ENCODE data around the gene HELZ. TPM values are rescaled to one million over a fixed set of nuclear protein-coding genes. Genes with fewer than 3 reads are reported as not detected.

Gene HELZ
- total and polyA plus RNA-seq, 2 donors (not counting 3 experiments of a cell fraction or from before 2014, with no cell fraction given) = 8.0 to 47.3 TPM

- no peak overlapping the region for H2AFZ ChIP-seq (ENCODE audit: low read depth, low read length)
- no peaks in the 10 kb centered on the region for H3K9me3 ChIP-seq (replicated peaks; ENCODE audit: control insufficient read depth, insufficient read depth, low read length)
- no TSS peak for BruUV-seq (replicated peaks)
- intact Hi-C loops (cut with micrococcal nuclease) (no loop called here), dilution Hi-C loops (cut with MboI; ENCODE audit: extremely low pct_ligation_motif_present, low sequenced_read_pairs) (no loop called here)
- POLR2A ChIA-PET = no interaction called here
- H4K20me1 ChIP-seq (replicated peaks; ENCODE audit: control insufficient read depth, extremely low read depth, insufficient read depth, low read length) = no peaks in the 10 kb centered on the region
- TF ChIP-seq FOS (IDR thresholded peaks at IDR 0.05; ENCODE audit: borderline replicate concordance, insufficient read depth, low read length) (no peak), EZH2 (IDR thresholded peaks at IDR 0.05; ENCODE audit: borderline replicate concordance, low read depth, low read length, severe bottlenecking) (no peak), GATA2 (IDR thresholded peaks at IDR 0.05; ENCODE audit: insufficient read depth, insufficient read length, low read depth, low read length) (no peak), POLR2A (IDR thresholded peaks at IDR 0.05; ENCODE audit: low read depth, low read length) (no peak), JUN (IDR thresholded peaks at IDR 0.05; ENCODE audit: borderline replicate concordance, insufficient read depth, insufficient read length, low read depth) (no peak), MYC (IDR thresholded peaks at IDR 0.05; ENCODE audit: low read depth, low read length) (no peak), POLR2AphosphoS5 (IDR thresholded peaks at IDR 0.05; ENCODE audit: insufficient read depth, low read depth, low read length) (no peak), CTCF (IDR thresholded peaks at IDR 0.05; ENCODE audit: extremely low read depth in 1 of 2, insufficient read depth in 1 of 2, low read depth in 1 of 2, low read length in 2 of 2) (no peak)
- TF ChIP-seq, protein P1, sequence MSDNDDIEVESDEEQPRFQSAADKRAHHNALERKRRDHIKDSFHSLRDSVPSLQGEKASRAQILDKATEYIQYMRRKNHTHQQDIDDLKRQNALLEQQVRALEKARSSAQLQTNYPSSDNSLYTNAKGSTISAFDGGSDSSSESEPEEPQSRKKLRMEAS (IDR thresholded peaks at IDR 0.05; ENCODE audit: insufficient read depth, insufficient read length) = no peak
- FAIRE-seq (no peak), DNase-seq (ENCODE audit: low read depth, low spot score) (no peak)
- no peaks in the 10 kb centered on the region for H3K79me2 ChIP-seq (ENCODE audit: control insufficient read depth, insufficient read depth, low read length)
- no peak overlapping the region for H3K4me3 ChIP-seq (replicated peaks in 1 of 3; ENCODE audit: insufficient read depth in 1 of 3, low read depth in 1 of 3, low read length in 3 of 3)
- CTCF ChIA-PET = interaction anchor here (0.7 kb wide), 1 partner anchor 9 kb away, joined by 3 read pairs; no protein-coding TSS in a partner anchor
- H3K4me1 ChIP-seq (ENCODE audit: control insufficient read depth, extremely low read depth, insufficient read depth, low read length) = no peaks in the 10 kb centered on the region
- no peak overlapping the region for H3K27ac ChIP-seq (ENCODE audit: insufficient read depth, low read depth, low read length)
- no peaks in the 10 kb centered on the region for H3K36me3 ChIP-seq (ENCODE audit: control insufficient read depth in 2 of 2, extremely low read depth in 1 of 2, insufficient read depth in 2 of 2, low read length in 2 of 2)
- H3K27me3 ChIP-seq (ENCODE audit: control insufficient read depth in 2 of 2, insufficient read depth in 2 of 2, low read length in 2 of 2) = no peaks in the 10 kb centered on the region
- H3K9me1 ChIP-seq (replicated peaks; ENCODE audit: control insufficient read depth, extremely low read depth, insufficient read depth, low read length) = no peaks in the 10 kb centered on the region
- H3K4me2 ChIP-seq (ENCODE audit: insufficient read depth, low read length) = no peak overlapping the region
- H3K9ac ChIP-seq (replicated peaks; ENCODE audit: extremely low read depth, insufficient read depth, low read length) = no peak overlapping the region
Measured at GRCh38 chr17:67145183-67145805, 99.7 kb downstream of the HELZ start.
